ENCODE measurements around the gene VAV1. TPM values are rescaled to one million over a fixed set of nuclear protein-coding genes. Genes with fewer than 3 reads are reported as not detected.
A peak's percentile ranks its signal among the peaks of the same experiment; 100 is the strongest.

The VAV1 gene
- not detected for total RNA-seq (2021; fragmentation: NEBNext Ultra II Directional; extraction: Animal tissue kit (Norgen Biotek cat#: 25700))
- long read RNA-seq, result 0 reads

- no peak for DNase-seq
These were observed at the start of gene VAV1 for GRCh38 chr19:6772028-6772865. TSS of gene VAV1 (plus strand) at chr19:6772708. CDS start at chr19:6772808, 100 bp downstream.

GRCh38 chr19:6723108-6723618 lies 49.3 kb upstream of the VAV1 start:
- Mint-ChIP-seq H3K9me3 (peaks cover 4% of the 10 kb centered on the region; the same call in 1 of the 2 replicates), H3K4me3 (peak overlapping the region; percentile 5; the same call in 1 of the 2 replicates), H3K27me3 (ENCODE audit: insufficient read depth) (peaks cover 17% of the 10 kb centered on the region), H3K27ac (no peak overlapping the region), H3K4me1 (ENCODE audit: low read depth) (peaks cover 20% of the 10 kb centered on the region), H3K36me3 (ENCODE audit: low read depth) (no peaks in the 10 kb centered on the region)
- DNase-seq, result no peak
- TF ChIP-seq CTCF (IDR thresholded peaks at IDR 0.05), result no peak

More at GRCh38 chr19:6772028-6772865, at the start of gene VAV1:
- H3K4me3 Mint-ChIP-seq, result no peak within 1 kb of the TSS
- no peaks in the 10 kb centered on the region for H3K36me3 Mint-ChIP-seq (ENCODE audit: low read depth)
- H3K27ac Mint-ChIP-seq, result no peak within 1 kb of the TSS
- H3K4me1 Mint-ChIP-seq (ENCODE audit: low read depth), result no peaks in the 10 kb centered on the region
- TF ChIP-seq CTCF (IDR thresholded peaks at IDR 0.05), result no peak
- H3K27me3 Mint-ChIP-seq (ENCODE audit: insufficient read depth), result peaks cover 4% of the 10 kb centered on the region
- H3K9me3 Mint-ChIP-seq, result no peaks in the 10 kb centered on the region; the same call in 1 of the 2 replicates

- H3K9me3 Mint-ChIP-seq, result no peaks in the 10 kb centered on the region; the same call in 1 of the 2 replicates
- TF ChIP-seq CTCF (IDR thresholded peaks at IDR 0.05), result no peak
- H3K27me3 Mint-ChIP-seq (ENCODE audit: insufficient read depth), result peaks cover 17% of the 10 kb centered on the region
- H3K36me3 Mint-ChIP-seq (ENCODE audit: low read depth), result no peaks in the 10 kb centered on the region
- no peak overlapping the region for H3K4me3 Mint-ChIP-seq
- no peak for DNase-seq
- H3K27ac Mint-ChIP-seq, result no peak overlapping the region
- H3K4me1 Mint-ChIP-seq (ENCODE audit: low read depth), result peaks cover 20% of the 10 kb centered on the region
These were observed 48.8 kb upstream of the VAV1 start for GRCh38 chr19:6723738-6724137.

GRCh38 chr19:6724631-6725492 lies 47.6 kb upstream of the VAV1 start:
- Mint-ChIP-seq H3K4me3 (no peak overlapping the region), H3K4me1 (ENCODE audit: low read depth) (peaks cover 20% of the 10 kb centered on the region), H3K9me3 (no peaks in the 10 kb centered on the region), H3K36me3 (ENCODE audit: low read depth) (peaks cover 4% of the 10 kb centered on the region; the same call in 1 of the 2 replicates), H3K27ac (no peak overlapping the region), H3K27me3 (ENCODE audit: insufficient read depth) (peaks cover 17% of the 10 kb centered on the region)
- DNase-seq, result no peak
- TF ChIP-seq CTCF (IDR thresholded peaks at IDR 0.05), result no peak

GRCh38 chr19:6725513-6726231 lies 46.8 kb upstream of the VAV1 start:
- peaks cover 6% of the 10 kb centered on the region; the same call in 1 of the 2 replicates for H3K36me3 Mint-ChIP-seq (ENCODE audit: low read depth)
- H3K27me3 Mint-ChIP-seq (ENCODE audit: insufficient read depth), result peaks cover 15% of the 10 kb centered on the region

More at GRCh38 chr19:6725513-6726231, 46.8 kb upstream of the VAV1 start:
- Mint-ChIP-seq H3K9me3 (no peaks in the 10 kb centered on the region), H3K4me1 (ENCODE audit: low read depth) (peaks cover 18% of the 10 kb centered on the region), H3K27ac (no peak overlapping the region), H3K4me3 (no peak overlapping the region)
- no peak for TF ChIP-seq CTCF (IDR thresholded peaks at IDR 0.05)
- DNase-seq, result no peak

All from HFFc6 (cell line).